Measurements from ENCODE around the gene SLC4A2.

- TF ChIP-seq, protein P1, sequence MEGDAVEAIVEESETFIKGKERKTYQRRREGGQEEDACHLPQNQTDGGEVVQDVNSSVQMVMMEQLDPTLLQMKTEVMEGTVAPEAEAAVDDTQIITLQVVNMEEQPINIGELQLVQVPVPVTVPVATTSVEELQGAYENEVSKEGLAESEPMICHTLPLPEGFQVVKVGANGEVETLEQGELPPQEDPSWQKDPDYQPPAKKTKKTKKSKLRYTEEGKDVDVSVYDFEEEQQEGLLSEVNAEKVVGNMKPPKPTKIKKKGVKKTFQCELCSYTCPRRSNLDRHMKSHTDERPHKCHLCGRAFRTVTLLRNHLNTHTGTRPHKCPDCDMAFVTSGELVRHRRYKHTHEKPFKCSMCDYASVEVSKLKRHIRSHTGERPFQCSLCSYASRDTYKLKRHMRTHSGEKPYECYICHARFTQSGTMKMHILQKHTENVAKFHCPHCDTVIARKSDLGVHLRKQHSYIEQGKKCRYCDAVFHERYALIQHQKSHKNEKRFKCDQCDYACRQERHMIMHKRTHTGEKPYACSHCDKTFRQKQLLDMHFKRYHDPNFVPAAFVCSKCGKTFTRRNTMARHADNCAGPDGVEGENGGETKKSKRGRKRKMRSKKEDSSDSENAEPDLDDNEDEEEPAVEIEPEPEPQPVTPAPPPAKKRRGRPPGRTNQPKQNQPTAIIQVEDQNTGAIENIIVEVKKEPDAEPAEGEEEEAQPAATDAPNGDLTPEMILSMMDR (IDR thresholded peaks at IDR 0.05; ENCODE audit: low read length) = no peak
- TF ChIP-seq EZH2 (optimal IDR thresholded peaks at IDR 0.05; ENCODE audit: low read depth, low read length) = no peak
Measured at GRCh38 chr7:151051108-151051507, 8.3 kb upstream of the SLC4A2 start.

Data from MM.1S (cell line).